K562 (cell line): Measurements from ENCODE around the gene GRIN2A.

ENCODE experiments used
- ATF1 ChIP-seq, 2 experiments: fragments of 450-650 bp in 1 of 2; IDR thresholded peaks; 2 replicates each; pipeline ENCODE4 v1.6.1; 2016; ENCODE audit warnings: missing compliant biosample characterization in 1 of 2, missing genetic modification characterization in 1 of 2
- GTF2E2 ChIP-seq: fragments of 200-800 bp; sonication (Bioruptor generic); IDR thresholded peaks from 2 replicates; pipeline ENCODE4 v1.6.1; 2016; ENCODE audit warnings: missing genetic modification characterization, missing compliant biosample characterization
- JUND ChIP-seq, 2 experiments: IDR thresholded peaks; 2 replicates in 1 of 2; 3 replicates in 1 of 2; pipeline ENCODE4 v1.6.1; 2011; ENCODE audit warnings: borderline replicate concordance in 2 of 2, low read depth in 2 of 2, low read length in 2 of 2, improper control_type of control experiment in 1 of 2, missing biosample characterization in 1 of 2, missing genetic modification characterization in 1 of 2, missing genetic modification reagents in 1 of 2
- KDM1A ChIP-seq, 2 experiments: fragments of 450-650 bp; IDR thresholded peaks; 2 replicates each; pipeline ENCODE4 v1.6.1; 2016; ENCODE audit warnings: mild to moderate bottlenecking in 2 of 2
- POLR2A ChIP-seq: fragments of 450-650 bp; conservative IDR thresholded peaks from 2 replicates; pipeline ENCODE4 v1.6.1; 2016
- POLR2AphosphoS2 ChIP-seq: IDR thresholded peaks from 2 replicates; pipeline ENCODE4 v1.6.1; 2012; ENCODE audit warnings: low read length, improper control_type of control experiment
- RBM22 ChIP-seq: fragments of 200-400 bp; formaldehyde crosslinking; IDR thresholded peaks from 2 replicates; pipeline ENCODE4 v1.6.1; 2018; ENCODE audit warnings: low read length, low read depth; ENCODE audit not compliant: poor library complexity, severe bottlenecking
- RCOR1 ChIP-seq, 2 experiments: IDR thresholded peaks; 2 replicates each; pipeline ENCODE4 v1.6.1; 2012; ENCODE audit warnings: low read depth in 2 of 2, low read length in 2 of 2, borderline replicate concordance in 1 of 2, improper control_type of control experiment in 1 of 2
- SMARCC2 ChIP-seq: fragments of 450-650 bp; IDR thresholded peaks from 2 replicates; pipeline ENCODE4 v1.6.1; 2017; ENCODE audit warnings: antibody characterized with exemption, moderate library complexity, mild to moderate bottlenecking, low read depth
- SPI1 ChIP-seq: IDR thresholded peaks from 2 replicates; pipeline ENCODE4 v1.6.1; 2011; ENCODE audit warnings: low read depth, low read length, control low read depth, borderline replicate concordance
- ZNF584 ChIP-seq: fragments of 200-800 bp; sonication (Bioruptor generic); IDR thresholded peaks from 2 replicates; pipeline ENCODE4 v1.6.1; 2016; ENCODE audit warnings: low read depth, mild to moderate bottlenecking, missing genetic modification characterization, missing compliant biosample characterization
- TF ChIP-seq, protein P1 (sequence below): sonication (generic); formaldehyde crosslinking; IDR thresholded peaks from 2 replicates; pipeline ENCODE4 v1.5.0; 2020; ENCODE audit warnings: missing genetic modification reagents
- TF ChIP-seq, protein P2 (sequence below): sonication (generic); formaldehyde crosslinking; IDR thresholded peaks from 2 replicates; pipeline ENCODE4 v1.9.0; 2022; ENCODE audit warnings: mild to moderate bottlenecking, missing genetic modification reagents
- TF ChIP-seq, protein P3 (sequence below): fragments of 250-450 bp; sonication (Bioruptor Pico); IDR thresholded peaks from 2 replicates; pipeline ENCODE4 v1.5.1; 2021; ENCODE audit warnings: mild to moderate bottlenecking

DNA sequence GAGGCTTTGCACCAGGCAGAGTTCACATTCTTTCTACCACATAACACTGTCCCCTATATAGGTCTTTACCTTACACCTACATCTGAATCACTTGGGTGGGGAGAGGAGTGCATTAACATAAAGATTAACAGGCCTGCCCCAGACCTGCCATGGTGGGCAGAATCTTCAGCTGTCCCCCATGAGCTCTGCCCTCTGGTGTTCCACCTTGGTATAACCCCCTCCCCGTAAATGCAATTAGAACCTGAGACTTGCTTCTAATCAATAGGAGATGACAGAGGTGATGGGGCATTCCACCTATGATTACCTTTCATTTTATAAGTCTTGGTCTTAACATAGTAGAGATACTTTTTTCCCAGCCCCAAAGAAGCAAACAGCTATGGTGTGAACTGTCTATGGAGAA is 20.4 kb upstream of the GRIN2A start:
- TF ChIP-seq SMARCC2: no peak
- TF ChIP-seq RCOR1 (IDR thresholded peaks at IDR 0.05; ENCODE audit: borderline replicate concordance in 1 of 2, low read depth in 2 of 2, low read length in 2 of 2): no peak
- TF ChIP-seq GTF2E2 (tag): no peak
- no peak for TF ChIP-seq ZNF584 (CRISPR knock-in tag)
- TF ChIP-seq, protein P1, sequence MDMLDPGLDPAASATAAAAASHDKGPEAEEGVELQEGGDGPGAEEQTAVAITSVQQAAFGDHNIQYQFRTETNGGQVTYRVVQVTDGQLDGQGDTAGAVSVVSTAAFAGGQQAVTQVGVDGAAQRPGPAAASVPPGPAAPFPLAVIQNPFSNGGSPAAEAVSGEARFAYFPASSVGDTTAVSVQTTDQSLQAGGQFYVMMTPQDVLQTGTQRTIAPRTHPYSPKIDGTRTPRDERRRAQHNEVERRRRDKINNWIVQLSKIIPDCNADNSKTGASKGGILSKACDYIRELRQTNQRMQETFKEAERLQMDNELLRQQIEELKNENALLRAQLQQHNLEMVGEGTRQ (CRISPR knock-in tag): no peak
- TF ChIP-seq POLR2AphosphoS2: no peak
- TF ChIP-seq SPI1: no peak
- TF ChIP-seq, protein P2, sequence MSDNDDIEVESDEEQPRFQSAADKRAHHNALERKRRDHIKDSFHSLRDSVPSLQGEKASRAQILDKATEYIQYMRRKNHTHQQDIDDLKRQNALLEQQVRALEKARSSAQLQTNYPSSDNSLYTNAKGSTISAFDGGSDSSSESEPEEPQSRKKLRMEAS (CRISPR knock-in tag): no peak
- no peak for TF ChIP-seq ATF1 (CRISPR knock-in tag; IDR thresholded peaks at IDR 0.05)
- no peak for TF ChIP-seq ATF1 (tag; IDR thresholded peaks at IDR 0.05)
- TF ChIP-seq POLR2A: no peak
- TF ChIP-seq, protein P3, sequence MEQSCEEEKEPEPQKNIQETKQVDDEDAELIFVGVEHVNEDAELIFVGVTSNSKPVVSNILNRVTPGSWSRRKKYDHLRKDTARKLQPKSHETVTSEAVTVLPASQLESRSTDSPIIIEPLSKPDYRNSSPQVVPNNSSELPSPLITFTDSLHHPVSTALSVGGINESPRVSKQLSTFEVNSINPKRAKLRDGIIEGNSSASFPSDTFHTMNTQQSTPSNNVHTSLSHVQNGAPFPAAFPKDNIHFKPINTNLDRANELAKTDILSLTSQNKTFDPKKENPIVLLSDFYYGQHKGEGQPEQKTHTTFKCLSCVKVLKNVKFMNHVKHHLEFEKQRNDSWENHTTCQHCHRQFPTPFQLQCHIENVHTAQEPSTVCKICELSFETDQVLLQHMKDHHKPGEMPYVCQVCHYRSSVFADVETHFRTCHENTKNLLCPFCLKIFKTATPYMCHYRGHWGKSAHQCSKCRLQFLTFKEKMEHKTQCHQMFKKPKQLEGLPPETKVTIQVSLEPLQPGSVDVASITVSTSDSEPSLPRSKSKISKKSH (CRISPR knock-in tag): no peak
- TF ChIP-seq JUND (IDR thresholded peaks at IDR 0.05; ENCODE audit: borderline replicate concordance, low read depth, low read length): no peak
- no peak for TF ChIP-seq JUND (tag; IDR thresholded peaks at IDR 0.05; ENCODE audit: borderline replicate concordance, low read depth, low read length)
- no peak for TF ChIP-seq RBM22
- no peak for TF ChIP-seq KDM1A (IDR thresholded peaks at IDR 0.05)
